Peyer's patch (tissue), 4 donors: ENCODE results near the gene RADX. TPM values are rescaled to one million over a fixed set of nuclear protein-coding genes. Genes with fewer than 3 reads are reported as not detected.
A peak's percentile ranks its signal among the peaks of the same experiment; 100 is the strongest.

ENCODE experiments used
- DNase-seq, 3 donors: peaks; one replicate each; pipeline ENCODE4 v3.0.0-alpha.2; 2017 to 2019
- H3K27ac ChIP-seq, 4 donors: fragments of 200-600 bp; sonication (generic); one replicate each; pipeline ENCODE4 v1.5.1; 2016 to 2019
- H3K27me3 ChIP-seq, 2 donors: fragments of 200-600 bp; sonication (generic); one replicate each; pipeline ENCODE4 v1.5.1; 2019
- H3K36me3 ChIP-seq, 3 donors: fragments of 200-600 bp; sonication (generic); one replicate each; pipeline ENCODE4 v1.5.1; 2016 to 2019
- H3K4me1 ChIP-seq, 4 donors: fragments of 200-600 bp; sonication (generic); one replicate each; pipeline ENCODE4 v1.5.1; 2016 to 2019
- H3K4me3 ChIP-seq, 4 donors: fragments of 200-600 bp; sonication (generic); 1 replicate in 3 of 4; 2 replicates in 1 of 4; pipeline ENCODE4 v1.5.1; 2016 to 2019; ENCODE audit warnings: mild to moderate bottlenecking in 1 of 4
- H3K9me3 ChIP-seq, 4 donors: fragments of 200-600 bp; sonication (generic); one replicate each; pipeline ENCODE4 v1.5.1; 2016 to 2019; ENCODE audit warnings: mild to moderate bottlenecking in 1 of 4
- POLR2A ChIP-seq, 2 donors: fragments of 450-650 bp; IDR thresholded peaks; one replicate each; pipeline ENCODE4 v1.5.1; 2017; ENCODE audit warnings: antibody characterized with exemption in 2 of 2, mild to moderate bottlenecking in 2 of 2, moderate library complexity in 2 of 2
- total RNA-seq, 4 donors: library from RNA; depleted of rRNA; stranded (reverse); fragments of >200 nt; gene quantifications; one replicate each; pipeline ENCODE4 v1.1.0, GENCODE V29; 2016
- TF ChIP-seq, protein P1 (sequence below), 6 experiments: fragments of 450-650 bp in 4 of 6; fragments of 200-600 bp in 2 of 6; sonication (generic) in 1 of 6; IDR thresholded peaks; one replicate each; pipeline ENCODE4 v1.5.1; 2017 to 2019; ENCODE audit warnings: antibody characterized with exemption in 6 of 6, mild to moderate bottlenecking in 3 of 6, moderate library complexity in 1 of 6

The RADX gene
- total RNA-seq, 4 donors from 2014 or later, result 1.2 to 10.7 (median 4.3) TPM

GRCh38 chrX:106692425-106693065 is 80.8 kb downstream of the RADX start:
- H3K9me3 ChIP-seq, result no peaks in the 10 kb centered on the region
- no peaks in the 10 kb centered on the region for H3K36me3 ChIP-seq
- DNase-seq, result no peak
- H3K4me1 ChIP-seq, result no peaks in the 10 kb centered on the region
- H3K27me3 ChIP-seq, result no peaks in the 10 kb centered on the region
- peak overlapping the region in 1 of 4 donors; percentile 40 for H3K27ac ChIP-seq
- H3K4me3 ChIP-seq, result no peak overlapping the region
- TF ChIP-seq POLR2A (IDR thresholded peaks at IDR 0.05), result no peak
- TF ChIP-seq, protein P1, sequence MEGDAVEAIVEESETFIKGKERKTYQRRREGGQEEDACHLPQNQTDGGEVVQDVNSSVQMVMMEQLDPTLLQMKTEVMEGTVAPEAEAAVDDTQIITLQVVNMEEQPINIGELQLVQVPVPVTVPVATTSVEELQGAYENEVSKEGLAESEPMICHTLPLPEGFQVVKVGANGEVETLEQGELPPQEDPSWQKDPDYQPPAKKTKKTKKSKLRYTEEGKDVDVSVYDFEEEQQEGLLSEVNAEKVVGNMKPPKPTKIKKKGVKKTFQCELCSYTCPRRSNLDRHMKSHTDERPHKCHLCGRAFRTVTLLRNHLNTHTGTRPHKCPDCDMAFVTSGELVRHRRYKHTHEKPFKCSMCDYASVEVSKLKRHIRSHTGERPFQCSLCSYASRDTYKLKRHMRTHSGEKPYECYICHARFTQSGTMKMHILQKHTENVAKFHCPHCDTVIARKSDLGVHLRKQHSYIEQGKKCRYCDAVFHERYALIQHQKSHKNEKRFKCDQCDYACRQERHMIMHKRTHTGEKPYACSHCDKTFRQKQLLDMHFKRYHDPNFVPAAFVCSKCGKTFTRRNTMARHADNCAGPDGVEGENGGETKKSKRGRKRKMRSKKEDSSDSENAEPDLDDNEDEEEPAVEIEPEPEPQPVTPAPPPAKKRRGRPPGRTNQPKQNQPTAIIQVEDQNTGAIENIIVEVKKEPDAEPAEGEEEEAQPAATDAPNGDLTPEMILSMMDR (IDR thresholded peaks at IDR 0.05), result peak in 3 of 6 experiments; percentile 15 to 41 (median 27)

DNA sequence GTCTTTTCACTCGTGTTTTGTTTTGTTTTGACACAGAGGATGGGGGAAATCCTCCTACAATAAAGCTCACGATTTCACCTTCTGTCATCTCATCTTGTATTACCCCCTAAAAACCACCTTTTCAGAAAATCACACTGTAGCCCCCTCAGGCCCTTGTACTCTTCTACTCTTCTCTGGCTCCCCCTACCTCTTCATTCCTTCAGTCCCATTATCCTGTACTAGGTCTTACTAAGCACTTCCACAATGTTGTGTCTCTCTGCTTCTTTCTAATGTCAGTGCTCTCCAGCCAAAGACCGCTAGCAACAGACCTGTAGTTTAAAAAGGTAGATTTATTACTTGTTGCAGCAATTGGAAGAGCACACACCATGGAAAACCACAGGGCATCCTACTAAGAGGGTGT is 84.7 kb downstream of the RADX start:
- TF ChIP-seq POLR2A (IDR thresholded peaks at IDR 0.05), result no peak
- TF ChIP-seq, protein P1 (IDR thresholded peaks at IDR 0.05), result no peak
- Histone ChIP-seq H3K4me1 (no peaks in the 10 kb centered on the region), H3K4me3 (no peak overlapping the region), H3K9me3 (no peaks in the 10 kb centered on the region), H3K27ac (no peak overlapping the region), H3K36me3 (no peaks in the 10 kb centered on the region), H3K27me3 (no peaks in the 10 kb centered on the region)
- no peak for DNase-seq

DNA sequence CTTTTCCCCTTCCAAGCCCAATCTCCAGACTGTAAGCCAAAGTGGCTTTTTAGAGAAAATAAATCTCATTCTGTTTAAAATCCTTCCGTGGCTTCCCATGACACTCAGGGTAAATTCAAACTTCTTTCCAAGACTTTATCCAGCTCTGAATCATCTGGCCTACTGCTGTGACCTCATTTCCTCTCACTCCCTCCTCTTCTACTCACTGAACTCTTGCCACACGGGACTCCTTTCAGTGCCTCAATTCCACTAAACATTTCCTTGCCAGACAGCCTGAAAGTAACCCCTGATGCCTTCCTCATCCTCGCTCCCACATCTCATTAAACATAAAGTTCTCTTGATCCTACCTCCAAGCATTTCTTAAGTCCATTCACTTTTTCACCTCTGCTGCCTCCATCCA is 86.9 kb downstream of the RADX start:
- H3K27me3 ChIP-seq, result no peaks in the 10 kb centered on the region
- H3K36me3 ChIP-seq, result no peaks in the 10 kb centered on the region
- DNase-seq, result no peak
- H3K27ac ChIP-seq, result no peak overlapping the region
- no peaks in the 10 kb centered on the region for H3K9me3 ChIP-seq
- no peak overlapping the region for H3K4me3 ChIP-seq
- H3K4me1 ChIP-seq, result no peaks in the 10 kb centered on the region
- TF ChIP-seq POLR2A (IDR thresholded peaks at IDR 0.05), result no peak
- TF ChIP-seq, protein P1 (IDR thresholded peaks at IDR 0.05), result no peak

DNA sequence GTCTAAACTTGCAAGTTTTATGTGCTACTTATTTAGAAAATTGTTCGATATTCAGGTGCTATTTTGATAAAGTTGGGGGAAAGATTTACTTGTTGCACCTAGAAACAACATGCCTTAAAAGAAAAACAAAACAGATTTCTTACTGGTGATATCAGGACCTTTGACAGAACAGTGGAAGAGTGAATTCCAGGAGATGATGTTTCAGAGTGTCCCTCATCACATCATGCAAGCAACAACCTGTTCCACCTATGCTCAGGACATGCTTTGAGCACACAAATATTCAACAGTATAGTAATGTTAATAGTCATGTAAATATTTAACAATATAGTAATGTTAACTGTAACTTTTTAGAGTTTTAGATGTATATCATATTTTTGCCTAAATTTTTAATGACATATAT is 90.9 kb downstream of the RADX start:
- Histone ChIP-seq H3K36me3 (no peaks in the 10 kb centered on the region), H3K4me1 (no peaks in the 10 kb centered on the region), H3K9me3 (no peaks in the 10 kb centered on the region), H3K27ac (no peak overlapping the region), H3K27me3 (no peaks in the 10 kb centered on the region), H3K4me3 (no peak overlapping the region)
- no peak for TF ChIP-seq POLR2A (IDR thresholded peaks at IDR 0.05)
- TF ChIP-seq, protein P1 (IDR thresholded peaks at IDR 0.05), result no peak
- DNase-seq, result no peak

GRCh38 chrX:106706466-106706865 is 94.7 kb downstream of the RADX start:
- H3K4me1 ChIP-seq, result no peaks in the 10 kb centered on the region
- no peaks in the 10 kb centered on the region for H3K36me3 ChIP-seq
- H3K4me3 ChIP-seq, result no peak overlapping the region
- no peaks in the 10 kb centered on the region for H3K9me3 ChIP-seq
- TF ChIP-seq POLR2A (IDR thresholded peaks at IDR 0.05), result no peak
- TF ChIP-seq, protein P1 (IDR thresholded peaks at IDR 0.05), result no peak
- no peaks in the 10 kb centered on the region for H3K27me3 ChIP-seq
- no peak overlapping the region for H3K27ac ChIP-seq
- no peak for DNase-seq
